HCT116 (cell line): ENCODE data around the gene PRKG1. TPM values are rescaled to one million over a fixed set of nuclear protein-coding genes. Genes with fewer than 3 reads are reported as not detected.

ENCODE experiments used
- ATAC-seq: fragments of 200-7000 bp; cut with Tn5 transposase; 2 replicates; pipeline ENCODE4 v1.9.1; 2020; ENCODE audit warnings: mild to moderate bottlenecking, moderate library complexity
- BruUV-seq: library from RNA; stranded (reverse); fragments of 400-500 nt; replicated peaks from 2 replicates; lab custom pipeline; 2021; lab: Mats Ljungman, UMichigan
- CTCF ChIA-PET: fragments of 300-600 bp; sonication (Branson Sonifier 250); formaldehyde crosslinking; loops from one replicate; lab custom pipeline; 2021; ENCODE audit warnings: antibody characterized with exemption; lab: Charles Lee
- POLR2A ChIA-PET: fragments of 300-600, 350-600 bp; sonication (Branson Sonifier 250); formaldehyde crosslinking; loops from one replicate; lab custom pipeline; 2021; ENCODE audit warnings: antibody characterized with exemption; lab: Charles Lee
- RAD21 ChIA-PET, 2 experiments: fragments of 300-600 bp; sonication (Branson Sonifier 250); formaldehyde crosslinking; loops; one replicate each; lab custom pipeline; 2023; ENCODE audit warnings: low total read pairs in 2 of 2; ENCODE audit not compliant: uncharacterized antibody in 2 of 2, unreplicated experiment in 2 of 2, low non-redundant PET in 1 of 2; lab: Charles Lee
- DNase-seq: peaks from one replicate; pipeline ENCODE4 v3.0.0-alpha.2; 2010; ENCODE audit warnings: low read depth, low spot score
- H2AFZ ChIP-seq: fragments of 200-600 bp; shearing (Covaris generic), sonication (generic); 2 replicates; pipeline ENCODE4 v1.6.1; 2017; ENCODE audit warnings: low read depth, mixed run types, mixed read lengths, antibody characterized with exemption, low read length; ENCODE audit not compliant: poor library complexity, severe bottlenecking
- H3K27ac ChIP-seq: 2 replicates; pipeline ENCODE4 v1.5.1; 2012; ENCODE audit warnings: low read depth, low read length
- H3K27me3 ChIP-seq: fragments of 200-600 bp; sonication (generic); 2 replicates; pipeline ENCODE4 v1.6.1; 2016; ENCODE audit warnings: mixed run types, low read length, mixed read lengths; ENCODE audit not compliant: insufficient read depth
- H3K36me3 ChIP-seq, 2 experiments: fragments of 200-500 bp in 1 of 2; fragments of 200-600 bp in 1 of 2; sonication (Bioruptor generic) in 1 of 2; sonication (generic) in 1 of 2; 2 replicates each; pipeline versions ENCODE4 v1.5.1 to v1.6.1; 2014 to 2016; ENCODE audit warnings: low read length in 2 of 2, inconsistent platforms in 1 of 2, mixed read lengths in 1 of 2, mixed run types in 1 of 2; ENCODE audit not compliant: insufficient read depth in 2 of 2, control insufficient read depth in 1 of 2
- H3K4me1 ChIP-seq, 2 experiments: fragments of 200-600 bp in 1 of 2; sonication (generic) in 1 of 2; 2 replicates each; pipeline versions ENCODE4 v1.5.1 to v1.6.1; 2012 to 2017; ENCODE audit warnings: low read length in 2 of 2, inconsistent platforms in 1 of 2, mild to moderate bottlenecking in 1 of 2, mixed read lengths in 1 of 2, mixed run types in 1 of 2, moderate library complexity in 1 of 2; ENCODE audit not compliant: insufficient read depth in 2 of 2, control insufficient read depth in 1 of 2
- H3K4me2 ChIP-seq: fragments of 200-600 bp; sonication (generic); 2 replicates; pipeline ENCODE4 v1.6.1; 2017; ENCODE audit warnings: mixed run types, low read length, mixed read lengths
- H3K4me3 ChIP-seq, 2 experiments: fragments of 200-600 bp in 1 of 2; sonication (generic) in 1 of 2; replicated peaks in 1 of 2; 2 replicates each; pipeline ENCODE4 v1.5.1; 2011 to 2016; ENCODE audit warnings: low read length in 2 of 2, control low read depth in 1 of 2, low read depth in 1 of 2, mild to moderate bottlenecking in 1 of 2, mixed read lengths in 1 of 2, mixed run types in 1 of 2
- H3K79me2 ChIP-seq: fragments of 200-600 bp; sonication (generic); 2 replicates; pipeline ENCODE4 v1.6.1; 2017; ENCODE audit warnings: mild to moderate bottlenecking, mixed run types, low read length, moderate library complexity, mixed read lengths; ENCODE audit not compliant: insufficient read depth
- H3K9ac ChIP-seq: fragments of 200-600 bp; sonication (generic); 2 replicates; pipeline ENCODE4 v1.6.1; 2016; ENCODE audit warnings: low read length, mixed read lengths
- H3K9me2 ChIP-seq: fragments of 200-600 bp; sonication (generic), shearing (Covaris generic); 2 replicates; pipeline ENCODE4 v1.6.1; 2017; ENCODE audit warnings: mixed run types, mild to moderate bottlenecking, moderate library complexity; ENCODE audit not compliant: insufficient read depth
- H3K9me3 ChIP-seq, 2 experiments: fragments of 200-500 bp in 1 of 2; fragments of 200-600 bp in 1 of 2; sonication (Bioruptor generic) in 1 of 2; sonication (generic) in 1 of 2; 2 replicates each; pipeline ENCODE4 v1.6.1; 2014 to 2017; ENCODE audit warnings: low read length in 2 of 2, mixed read lengths in 2 of 2, inconsistent platforms in 1 of 2, low read depth in 1 of 2, mild to moderate bottlenecking in 1 of 2, mixed run types in 1 of 2, moderate library complexity in 1 of 2; ENCODE audit not compliant: control insufficient read depth in 1 of 2, insufficient read depth in 1 of 2
- H4K20me1 ChIP-seq: fragments of 200-600 bp; sonication (generic), shearing (Covaris generic); 2 replicates; pipeline ENCODE4 v1.6.1; 2017; ENCODE audit warnings: mixed run types, mild to moderate bottlenecking, moderate library complexity; ENCODE audit not compliant: insufficient read depth
- CBX3 ChIP-seq: IDR thresholded peaks from 2 replicates; pipeline ENCODE4 v1.6.1; 2012; ENCODE audit warnings: low read depth
- CEBPB ChIP-seq: IDR thresholded peaks from 2 replicates; pipeline ENCODE4 v1.6.1; 2012; ENCODE audit warnings: low read depth
- EGR1 ChIP-seq: IDR thresholded peaks from 2 replicates; pipeline ENCODE4 v1.6.1; 2012; ENCODE audit warnings: low read depth
- ELF1 ChIP-seq: IDR thresholded peaks from 2 replicates; pipeline ENCODE4 v1.6.1; 2012; ENCODE audit warnings: low read depth, borderline replicate concordance
- EZH2 ChIP-seq: fragments of 200-600 bp; sonication (generic); IDR thresholded peaks from 2 replicates; pipeline ENCODE4 v1.6.1; 2017; ENCODE audit warnings: antibody characterized with exemption, mixed run types
- EZH2phosphoT487 ChIP-seq: fragments of 200-600 bp; IDR thresholded peaks from 2 replicates; pipeline ENCODE4 v1.6.1; 2018; ENCODE audit warnings: antibody characterized with exemption, borderline replicate concordance
- FOSL1 ChIP-seq: IDR thresholded peaks from 2 replicates; pipeline ENCODE4 v1.6.1; 2012; ENCODE audit warnings: low read depth
- JUND ChIP-seq: IDR thresholded peaks from 2 replicates; pipeline ENCODE4 v1.6.1; 2012
- POLR2A ChIP-seq: IDR thresholded peaks from 2 replicates; pipeline ENCODE4 v1.7.0; 2011; ENCODE audit warnings: borderline replicate concordance; ENCODE audit not compliant: insufficient read depth, insufficient read length; ENCODE audit errors: extremely low read depth
- POLR2AphosphoS5 ChIP-seq: IDR thresholded peaks from 2 replicates; pipeline ENCODE4 v1.6.1; 2011; ENCODE audit warnings: mild to moderate bottlenecking, low read depth, low read length, moderate library complexity
- RAD21 ChIP-seq: IDR thresholded peaks from 2 replicates; pipeline ENCODE4 v1.6.1; 2012; ENCODE audit warnings: low read depth, mild to moderate bottlenecking
- SIN3A ChIP-seq: IDR thresholded peaks from 2 replicates; pipeline ENCODE4 v1.6.1; 2012; ENCODE audit warnings: low read depth
- SP1 ChIP-seq: IDR thresholded peaks from 2 replicates; pipeline ENCODE4 v1.6.1; 2012; ENCODE audit warnings: low read depth
- SRF ChIP-seq: IDR thresholded peaks from 2 replicates; pipeline ENCODE4 v1.6.1; 2012; ENCODE audit warnings: low read depth
- TCF7L2 ChIP-seq: IDR thresholded peaks from 2 replicates; pipeline ENCODE4 v1.7.0; 2011; ENCODE audit warnings: borderline replicate concordance, inconsistent platforms; ENCODE audit not compliant: insufficient read depth, insufficient read length; ENCODE audit errors: extremely low read depth
- YY1 ChIP-seq: IDR thresholded peaks from 2 replicates; pipeline ENCODE4 v1.6.1; 2011; ENCODE audit warnings: low read length, low read depth, moderate library complexity, mild to moderate bottlenecking; ENCODE audit not compliant: insufficient replicate concordance; ENCODE audit errors: extremely low read depth
- ZFX ChIP-seq: fragments of 450-650 bp; IDR thresholded peaks from 2 replicates; pipeline ENCODE4 v1.6.1; 2017
- intact Hi-C: fragments of 100-400 bp; cut with micrococcal nuclease; formaldehyde crosslinking; loops from 2 replicates; pipeline ENCODE4 v1.10.0; 2022
- total RNA-seq: library from RNA; stranded (reverse); gene quantifications from one replicate; pipeline ENCODE4 v1.2.1, GENCODE V29; 2021; ENCODE audit not compliant: unreplicated experiment
- TF ChIP-seq, protein P1 (sequence below): IDR thresholded peaks from 2 replicates; pipeline ENCODE4 v1.6.1; 2012
- TF ChIP-seq, protein P2 (sequence below): IDR thresholded peaks from 2 replicates; pipeline ENCODE4 v1.6.1; 2011; ENCODE audit warnings: mild to moderate bottlenecking, low read length, moderate library complexity; ENCODE audit not compliant: insufficient replicate concordance; ENCODE audit errors: extremely low read depth
- TF ChIP-seq, protein P3 (sequence below), 3 experiments: fragments of 200-600 bp in 1 of 3; sonication (generic) in 1 of 3; IDR thresholded peaks in 2 of 3; conservative IDR thresholded peaks in 1 of 3; 2 replicates each; pipeline ENCODE4 v1.5.1; 2012 to 2017; ENCODE audit warnings: low read depth in 2 of 3, low read length in 2 of 3, antibody characterized with exemption in 1 of 3, borderline replicate concordance in 1 of 3, control low read depth in 1 of 3, mild to moderate bottlenecking in 1 of 3, mixed read lengths in 1 of 3, mixed run types in 1 of 3, moderate library complexity in 1 of 3; ENCODE audit not compliant: insufficient read depth in 1 of 3

PRKG1 gene
- total RNA-seq, 1 experiment from 2014 or later, result 1.4 TPM

DNA sequence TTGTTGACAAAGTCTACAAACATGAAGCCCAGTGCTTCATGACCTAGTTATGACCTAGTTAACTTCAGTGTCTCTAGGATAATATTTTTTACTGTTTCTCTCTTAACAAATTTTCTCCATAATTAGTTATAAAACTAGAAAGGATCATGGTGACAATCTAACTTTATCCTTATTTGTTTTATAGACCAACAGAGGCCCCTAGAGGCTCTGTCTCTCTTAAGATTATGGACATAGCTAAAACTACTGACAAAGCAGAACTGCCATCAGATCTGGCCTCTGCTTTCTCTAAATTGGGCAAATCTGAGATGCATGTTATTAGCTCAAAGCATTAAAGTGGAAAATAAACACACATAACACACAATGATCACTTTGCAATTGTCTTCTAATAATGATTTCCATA, 449.2 kb downstream of the PRKG1 start:
- H3K79me2 ChIP-seq, result no peaks in the 10 kb centered on the region
- no peaks in the 10 kb centered on the region for H3K36me3 ChIP-seq
- no peak for ATAC-seq
- no peak overlapping the region for H3K27ac ChIP-seq
- no peak overlapping the region for H3K9ac ChIP-seq
- H4K20me1 ChIP-seq, result no peaks in the 10 kb centered on the region
- no peak overlapping the region for H3K4me3 ChIP-seq
- TF ChIP-seq, protein P1, sequence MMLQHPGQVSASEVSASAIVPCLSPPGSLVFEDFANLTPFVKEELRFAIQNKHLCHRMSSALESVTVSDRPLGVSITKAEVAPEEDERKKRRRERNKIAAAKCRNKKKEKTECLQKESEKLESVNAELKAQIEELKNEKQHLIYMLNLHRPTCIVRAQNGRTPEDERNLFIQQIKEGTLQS, result no peak
- TF ChIP-seq POLR2A (no peak), CBX3 (no peak), SRF (no peak), SP1 (no peak), EZH2phosphoT487 (no peak), ZFX (no peak), YY1 (no peak), EGR1 (no peak), FOSL1 (no peak), CEBPB (no peak), EZH2 (no peak), TCF7L2 (no peak), POLR2AphosphoS5 (no peak), JUND (no peak), SIN3A (no peak), RAD21 (no peak), ELF1 (no peak)
- TF ChIP-seq, protein P2, sequence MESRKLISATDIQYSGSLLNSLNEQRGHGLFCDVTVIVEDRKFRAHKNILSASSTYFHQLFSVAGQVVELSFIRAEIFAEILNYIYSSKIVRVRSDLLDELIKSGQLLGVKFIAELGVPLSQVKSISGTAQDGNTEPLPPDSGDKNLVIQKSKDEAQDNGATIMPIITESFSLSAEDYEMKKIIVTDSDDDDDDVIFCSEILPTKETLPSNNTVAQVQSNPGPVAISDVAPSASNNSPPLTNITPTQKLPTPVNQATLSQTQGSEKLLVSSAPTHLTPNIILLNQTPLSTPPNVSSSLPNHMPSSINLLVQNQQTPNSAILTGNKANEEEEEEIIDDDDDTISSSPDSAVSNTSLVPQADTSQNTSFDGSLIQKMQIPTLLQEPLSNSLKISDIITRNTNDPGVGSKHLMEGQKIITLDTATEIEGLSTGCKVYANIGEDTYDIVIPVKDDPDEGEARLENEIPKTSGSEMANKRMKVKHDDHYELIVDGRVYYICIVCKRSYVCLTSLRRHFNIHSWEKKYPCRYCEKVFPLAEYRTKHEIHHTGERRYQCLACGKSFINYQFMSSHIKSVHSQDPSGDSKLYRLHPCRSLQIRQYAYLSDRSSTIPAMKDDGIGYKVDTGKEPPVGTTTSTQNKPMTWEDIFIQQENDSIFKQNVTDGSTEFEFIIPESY, result no peak
- TF ChIP-seq, protein P3, sequence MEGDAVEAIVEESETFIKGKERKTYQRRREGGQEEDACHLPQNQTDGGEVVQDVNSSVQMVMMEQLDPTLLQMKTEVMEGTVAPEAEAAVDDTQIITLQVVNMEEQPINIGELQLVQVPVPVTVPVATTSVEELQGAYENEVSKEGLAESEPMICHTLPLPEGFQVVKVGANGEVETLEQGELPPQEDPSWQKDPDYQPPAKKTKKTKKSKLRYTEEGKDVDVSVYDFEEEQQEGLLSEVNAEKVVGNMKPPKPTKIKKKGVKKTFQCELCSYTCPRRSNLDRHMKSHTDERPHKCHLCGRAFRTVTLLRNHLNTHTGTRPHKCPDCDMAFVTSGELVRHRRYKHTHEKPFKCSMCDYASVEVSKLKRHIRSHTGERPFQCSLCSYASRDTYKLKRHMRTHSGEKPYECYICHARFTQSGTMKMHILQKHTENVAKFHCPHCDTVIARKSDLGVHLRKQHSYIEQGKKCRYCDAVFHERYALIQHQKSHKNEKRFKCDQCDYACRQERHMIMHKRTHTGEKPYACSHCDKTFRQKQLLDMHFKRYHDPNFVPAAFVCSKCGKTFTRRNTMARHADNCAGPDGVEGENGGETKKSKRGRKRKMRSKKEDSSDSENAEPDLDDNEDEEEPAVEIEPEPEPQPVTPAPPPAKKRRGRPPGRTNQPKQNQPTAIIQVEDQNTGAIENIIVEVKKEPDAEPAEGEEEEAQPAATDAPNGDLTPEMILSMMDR (IDR thresholded peaks at IDR 0.05 in 2 of 3, conservative IDR thresholded peaks at IDR 0.05 in 1 of 3; ENCODE audit: borderline replicate concordance in 1 of 3, insufficient read depth in 1 of 3, low read depth in 2 of 3, low read length in 2 of 3), result no peak
- TF ChIP-seq, all 23 proteins: peak for 0
- H3K9me2 ChIP-seq, result no peaks in the 10 kb centered on the region
- intact Hi-C loops, result no loop called here
- no TSS peak for BruUV-seq
- H3K4me2 ChIP-seq, result no peak overlapping the region
- no peak overlapping the region for H2AFZ ChIP-seq
- RAD21 ChIA-PET, result no interaction called here
- H3K27me3 ChIP-seq, result peaks cover 8% of the 10 kb centered on the region; the same call in 1 of the 2 replicates
- no peak for DNase-seq
- H3K9me3 ChIP-seq, result no peaks in the 10 kb centered on the region
- H3K4me1 ChIP-seq, result no peaks in the 10 kb centered on the region
- CTCF ChIA-PET, result no interaction called here
- POLR2A ChIA-PET, result no interaction called here
